HG02981 (cell line): ENCODE results near the gene ARID1B.

Source experiments
- ATAC-seq: cut with Tn5 transposase; IDR thresholded peaks from one replicate; pipeline ENCODE4 v1.9.1; 2021; ENCODE audit warnings: mild to moderate bottlenecking, moderate library complexity; ENCODE audit not compliant: unreplicated experiment

The ARID1B gene

GRCh38 chr6:157013649-157014304 lies 236.6 kb downstream of the ARID1B start:
- no peak for ATAC-seq

- no peak for ATAC-seq
These were observed 237.7 kb downstream of the ARID1B start for GRCh38 chr6:157014871-157015270.

GRCh38 chr6:157017022-157017421 lies 239.8 kb downstream of the ARID1B start:
- no peak for ATAC-seq

- ATAC-seq = no peak
These were observed 240.7 kb downstream of the ARID1B start for GRCh38 chr6:157017861-157018260.

- no peak for ATAC-seq
These were observed 242.0 kb downstream of the ARID1B start for GRCh38 chr6:157019115-157019641.

GRCh38 chr6:157019733-157020132 lies 242.6 kb downstream of the ARID1B start:
- ATAC-seq = no peak

GRCh38 chr6:157020398-157020797 lies 243.2 kb downstream of the ARID1B start:
- ATAC-seq = no peak

- peak; percentile 38 for ATAC-seq
These were observed 243.7 kb downstream of the ARID1B start for GRCh38 chr6:157020881-157021343.

- peak; percentile 69 for ATAC-seq
These were observed 244.3 kb downstream of the ARID1B start for GRCh38 chr6:157021344-157021992.

GRCh38 chr6:157021993-157022740 lies 245.0 kb downstream of the ARID1B start:
- ATAC-seq = peak; percentile 45

- ATAC-seq = no peak
These were observed 246.8 kb downstream of the ARID1B start for GRCh38 chr6:157023958-157024357.

- no peak for ATAC-seq
These were observed 247.6 kb downstream of the ARID1B start for GRCh38 chr6:157024745-157025144.

- no peak for ATAC-seq
These were observed 248.3 kb downstream of the ARID1B start for GRCh38 chr6:157025437-157025836.

- peak; percentile 81 for ATAC-seq
These were observed 253.0 kb downstream of the ARID1B start for GRCh38 chr6:157029980-157030690.

GRCh38 chr6:157030755-157031154 lies 253.6 kb downstream of the ARID1B start:
- ATAC-seq = no peak

- no peak for ATAC-seq
These were observed 255.7 kb downstream of the ARID1B start for GRCh38 chr6:157032923-157033322.

GRCh38 chr6:157033428-157034140 lies 256.4 kb downstream of the ARID1B start:
- no peak for ATAC-seq

GRCh38 chr6:157034436-157035230 lies 257.5 kb downstream of the ARID1B start:
- peak; percentile 37 for ATAC-seq

- ATAC-seq = no peak
These were observed 258.4 kb downstream of the ARID1B start for GRCh38 chr6:157035546-157035945.
